Measurements from ENCODE around the gene TMEM169.

GRCh38 chr2:216126943-216127342 lies 45.2 kb downstream of the TMEM169 start:
- TF ChIP-seq POLR2A (IDR thresholded peaks at IDR 0.05; ENCODE audit: low read length): no peak
- TF ChIP-seq, protein P1, sequence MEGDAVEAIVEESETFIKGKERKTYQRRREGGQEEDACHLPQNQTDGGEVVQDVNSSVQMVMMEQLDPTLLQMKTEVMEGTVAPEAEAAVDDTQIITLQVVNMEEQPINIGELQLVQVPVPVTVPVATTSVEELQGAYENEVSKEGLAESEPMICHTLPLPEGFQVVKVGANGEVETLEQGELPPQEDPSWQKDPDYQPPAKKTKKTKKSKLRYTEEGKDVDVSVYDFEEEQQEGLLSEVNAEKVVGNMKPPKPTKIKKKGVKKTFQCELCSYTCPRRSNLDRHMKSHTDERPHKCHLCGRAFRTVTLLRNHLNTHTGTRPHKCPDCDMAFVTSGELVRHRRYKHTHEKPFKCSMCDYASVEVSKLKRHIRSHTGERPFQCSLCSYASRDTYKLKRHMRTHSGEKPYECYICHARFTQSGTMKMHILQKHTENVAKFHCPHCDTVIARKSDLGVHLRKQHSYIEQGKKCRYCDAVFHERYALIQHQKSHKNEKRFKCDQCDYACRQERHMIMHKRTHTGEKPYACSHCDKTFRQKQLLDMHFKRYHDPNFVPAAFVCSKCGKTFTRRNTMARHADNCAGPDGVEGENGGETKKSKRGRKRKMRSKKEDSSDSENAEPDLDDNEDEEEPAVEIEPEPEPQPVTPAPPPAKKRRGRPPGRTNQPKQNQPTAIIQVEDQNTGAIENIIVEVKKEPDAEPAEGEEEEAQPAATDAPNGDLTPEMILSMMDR (IDR thresholded peaks at IDR 0.05): no peak
- no peak for TF ChIP-seq CHD2 (IDR thresholded peaks at IDR 0.05; ENCODE audit: low read length, partially characterized antibody)
- TF ChIP-seq JUNB (IDR thresholded peaks at IDR 0.05): no peak
- no peak for TF ChIP-seq PHF8 (IDR thresholded peaks at IDR 0.05; ENCODE audit: borderline replicate concordance, low read depth)
- TF ChIP-seq RAD21 (conservative IDR thresholded peaks at IDR 0.05 in 1 of 2, IDR thresholded peaks at IDR 0.05 in 1 of 2): no peak
- TF ChIP-seq EP300 (IDR thresholded peaks at IDR 0.05): no peak
- TF ChIP-seq TFCP2L1 (CRISPR knock-in tag; IDR thresholded peaks at IDR 0.05): no peak
- no peak for TF ChIP-seq SMC3 (IDR thresholded peaks at IDR 0.05)
